ENCODE results near the gene PRDM16. TPM values are rescaled to one million over a fixed set of nuclear protein-coding genes. Genes with fewer than 3 reads are reported as not detected.

PRDM16 gene
- total and polyA plus RNA-seq, 4 donors = 0.05 to 0.67 (median 0.19) TPM

DNA sequence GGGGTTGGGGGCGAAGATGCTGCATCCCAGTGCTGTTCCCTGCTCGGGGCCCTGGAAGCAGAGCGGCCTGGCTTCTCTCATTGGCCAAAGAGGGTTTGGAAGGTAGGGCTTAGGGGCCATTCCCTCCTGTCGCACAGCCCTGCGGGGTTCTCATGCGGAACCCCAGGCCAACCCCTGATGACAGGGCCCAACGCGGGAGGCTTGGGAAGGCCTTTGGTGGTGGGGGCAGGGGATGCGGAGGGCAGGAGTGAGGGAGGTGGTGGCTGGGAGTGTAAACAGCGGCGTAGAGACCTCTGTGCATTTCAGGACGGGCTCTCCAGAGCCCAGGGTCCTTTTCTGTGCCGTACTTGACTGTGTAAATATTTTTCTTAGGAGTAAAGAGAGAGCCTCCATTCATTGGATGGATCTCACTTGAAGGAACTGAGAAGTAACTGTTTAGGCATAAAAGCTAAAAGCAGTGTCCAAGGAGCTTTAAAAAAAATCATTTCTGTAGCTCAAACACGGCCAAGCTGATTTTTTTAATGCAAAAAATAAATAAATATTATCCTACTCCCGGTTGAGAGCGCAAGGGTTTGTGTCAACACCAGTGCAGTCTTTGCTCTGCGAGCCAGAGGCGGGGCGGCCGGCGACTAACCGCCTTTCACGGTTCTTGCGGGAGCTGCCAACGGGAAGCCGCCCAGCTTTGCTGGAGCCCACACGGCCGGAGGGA, 169.1 kb downstream of the PRDM16 start:
- WGBS = 54% methylated on average over 28 of the region's 28 CpGs
- H3K4me3 ChIP-seq (ENCODE audit: low read depth in 1 of 3, low read length in 3 of 3) = no peak overlapping the region
- H3K9ac ChIP-seq (ENCODE audit: low read depth in 1 of 2, low read length in 2 of 2) = no peak overlapping the region
- no peak for TF ChIP-seq ZBTB33 (IDR thresholded peaks at IDR 0.05)
- TF ChIP-seq, protein P1, sequence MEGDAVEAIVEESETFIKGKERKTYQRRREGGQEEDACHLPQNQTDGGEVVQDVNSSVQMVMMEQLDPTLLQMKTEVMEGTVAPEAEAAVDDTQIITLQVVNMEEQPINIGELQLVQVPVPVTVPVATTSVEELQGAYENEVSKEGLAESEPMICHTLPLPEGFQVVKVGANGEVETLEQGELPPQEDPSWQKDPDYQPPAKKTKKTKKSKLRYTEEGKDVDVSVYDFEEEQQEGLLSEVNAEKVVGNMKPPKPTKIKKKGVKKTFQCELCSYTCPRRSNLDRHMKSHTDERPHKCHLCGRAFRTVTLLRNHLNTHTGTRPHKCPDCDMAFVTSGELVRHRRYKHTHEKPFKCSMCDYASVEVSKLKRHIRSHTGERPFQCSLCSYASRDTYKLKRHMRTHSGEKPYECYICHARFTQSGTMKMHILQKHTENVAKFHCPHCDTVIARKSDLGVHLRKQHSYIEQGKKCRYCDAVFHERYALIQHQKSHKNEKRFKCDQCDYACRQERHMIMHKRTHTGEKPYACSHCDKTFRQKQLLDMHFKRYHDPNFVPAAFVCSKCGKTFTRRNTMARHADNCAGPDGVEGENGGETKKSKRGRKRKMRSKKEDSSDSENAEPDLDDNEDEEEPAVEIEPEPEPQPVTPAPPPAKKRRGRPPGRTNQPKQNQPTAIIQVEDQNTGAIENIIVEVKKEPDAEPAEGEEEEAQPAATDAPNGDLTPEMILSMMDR (IDR thresholded peaks at IDR 0.05; ENCODE audit: low read depth, low read length, missing input control) = no peak
- TF ChIP-seq ATF3 (IDR thresholded peaks at IDR 0.05) = no peak
- TF ChIP-seq YY1 (IDR thresholded peaks at IDR 0.05) = no peak
- no peak for TF ChIP-seq RXRA (IDR thresholded peaks at IDR 0.05)
- no peak for TF ChIP-seq HNF4A (conservative IDR thresholded peaks at IDR 0.05)
- no peak for TF ChIP-seq HNF4G (IDR thresholded peaks at IDR 0.05)
- TF ChIP-seq FOXA2 (IDR thresholded peaks at IDR 0.05) = no peak
- no peak for TF ChIP-seq FOXA1 (IDR thresholded peaks at IDR 0.05)
- no peak for TF ChIP-seq GABPA (IDR thresholded peaks at IDR 0.05 in 1 of 2, conservative IDR thresholded peaks at IDR 0.05 in 1 of 2)
- no peak for TF ChIP-seq NR2F2 (IDR thresholded peaks at IDR 0.05)
- no peak for TF ChIP-seq REST (IDR thresholded peaks at IDR 0.05)
- TF ChIP-seq TAF1 (conservative IDR thresholded peaks at IDR 0.05) = no peak
- TF ChIP-seq JUND (IDR thresholded peaks at IDR 0.05) = no peak
- no peak for TF ChIP-seq RAD21 (IDR thresholded peaks at IDR 0.05)
- no peak for TF ChIP-seq SP1 (IDR thresholded peaks at IDR 0.05)
- TF ChIP-seq EGR1 (IDR thresholded peaks at IDR 0.05; ENCODE audit: low read depth in 2 of 2) = no peak
- TF ChIP-seq, protein P2, sequence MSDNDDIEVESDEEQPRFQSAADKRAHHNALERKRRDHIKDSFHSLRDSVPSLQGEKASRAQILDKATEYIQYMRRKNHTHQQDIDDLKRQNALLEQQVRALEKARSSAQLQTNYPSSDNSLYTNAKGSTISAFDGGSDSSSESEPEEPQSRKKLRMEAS (IDR thresholded peaks at IDR 0.05) = no peak
- peaks cover 0 to 8% (median 5%) of the 10 kb centered on the region in 4 donors for H3K9me3 ChIP-seq (ENCODE audit: control insufficient read depth in 4 of 4, low read length in 3 of 4)
- no peaks in the 10 kb centered on the region for H3K27me3 ChIP-seq (ENCODE audit: control insufficient read depth in 4 of 4, insufficient read depth in 4 of 4, low read length in 3 of 4)
- H3K27ac ChIP-seq (ENCODE audit: low read depth in 1 of 2, low read length in 2 of 2) = no peak overlapping the region
- no peaks in the 10 kb centered on the region for H3K4me1 ChIP-seq (ENCODE audit: control insufficient read depth in 4 of 4, insufficient read depth in 4 of 4, low read length in 3 of 4)
- H3K36me3 ChIP-seq (ENCODE audit: control insufficient read depth in 4 of 4, insufficient read depth in 3 of 4, low read depth in 1 of 4, low read length in 3 of 4) = no peaks in the 10 kb centered on the region
- DNase-seq (ENCODE audit: low spot score) = no peak
